Activated CD4-positive, CD25-positive, alpha-beta regulatory T cell treated with anti-CD3 and anti-CD28 coated beads, Interleukin-2, amount 50 U/mL, for 16 hours (primary cell): ENCODE measurements around the gene OSBPL3.

Experiments used
- DNase-seq: peaks from one replicate; pipeline ENCODE4 v3.0.0-alpha.2; 2020; ENCODE audit warnings: low read depth, low spot score

The OSBPL3 gene

DNA sequence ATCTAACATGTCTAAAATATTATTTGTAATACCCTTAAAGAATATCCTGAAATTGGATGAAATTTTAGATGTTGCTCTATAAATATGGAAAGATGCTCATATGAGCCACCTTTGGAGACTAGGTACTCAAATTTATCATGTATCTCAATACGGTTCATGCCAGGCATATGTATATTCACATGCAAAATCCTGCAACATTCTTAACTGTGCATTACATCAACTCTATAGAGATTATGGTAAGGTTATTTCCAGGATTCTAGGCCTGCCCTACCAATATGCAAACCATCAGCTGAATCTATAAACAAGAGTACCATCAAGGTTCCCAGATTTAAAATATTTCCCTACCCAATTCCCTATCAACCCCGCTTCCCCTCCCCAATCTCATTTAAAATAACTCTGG lies 27.5 kb downstream of the OSBPL3 start:
- no peak for DNase-seq

DNA sequence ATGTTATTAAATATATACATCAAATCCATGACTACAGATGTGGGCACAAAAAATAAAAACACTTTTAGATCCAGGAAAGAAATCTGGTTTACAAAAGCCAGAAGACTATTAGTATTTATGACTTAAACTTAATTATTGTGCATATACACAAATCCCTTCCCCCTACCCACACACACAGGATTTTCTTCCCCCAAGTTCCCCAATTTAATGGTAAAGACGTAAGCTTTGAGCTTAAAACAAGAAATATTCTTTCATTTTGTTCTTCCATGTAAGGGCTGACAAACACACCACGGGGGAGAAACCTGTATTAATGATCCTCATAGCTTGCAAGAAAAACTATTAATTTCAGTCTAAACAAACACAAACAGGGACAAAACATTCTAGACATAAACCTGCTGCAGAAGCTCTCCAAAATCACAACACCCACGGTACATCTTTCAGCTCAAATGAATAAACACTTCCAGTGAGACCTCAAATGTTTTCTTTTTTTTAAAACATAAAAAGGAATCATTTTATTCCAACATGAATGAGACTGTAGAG lies 28.5 kb downstream of the OSBPL3 start:
- no peak for DNase-seq

DNA sequence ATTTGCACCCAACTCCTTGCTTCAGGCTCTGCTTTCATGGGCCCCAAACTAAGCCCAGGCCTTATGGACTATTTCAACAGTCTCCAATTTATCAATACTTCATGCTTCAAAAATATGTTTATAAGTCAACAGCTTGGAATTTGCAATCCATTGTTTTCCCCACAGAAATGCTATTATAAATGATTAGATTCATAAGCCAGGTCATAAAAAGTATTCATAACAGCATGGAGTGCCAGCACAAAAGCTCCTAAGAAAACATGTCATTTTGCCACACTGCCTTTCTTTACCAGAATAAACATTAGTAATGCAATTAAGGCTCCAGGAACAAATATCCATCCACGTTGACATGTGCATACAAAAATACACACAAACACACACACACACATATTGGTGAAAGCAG lies 30.1 kb downstream of the OSBPL3 start:
- no peak for DNase-seq

DNA sequence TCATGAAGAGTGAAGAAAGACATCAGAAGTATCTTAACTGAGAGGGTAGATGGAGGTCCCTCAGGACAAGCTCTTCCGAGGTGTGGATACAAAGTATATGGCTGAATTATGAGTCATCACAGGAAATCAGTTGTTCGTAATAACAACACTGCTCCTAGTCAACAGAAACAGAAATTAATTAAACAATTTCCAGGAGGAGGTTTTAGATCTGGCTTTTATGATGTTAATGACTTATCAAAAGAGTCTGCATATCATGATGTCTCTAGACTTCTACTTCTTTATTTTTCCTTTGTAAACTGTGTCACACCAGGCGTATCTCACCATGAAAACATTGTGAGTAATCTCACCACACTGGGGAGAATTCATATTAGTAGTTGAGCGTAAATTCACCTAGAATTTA lies 31.2 kb downstream of the OSBPL3 start:
- DNase-seq, result no peak

DNA sequence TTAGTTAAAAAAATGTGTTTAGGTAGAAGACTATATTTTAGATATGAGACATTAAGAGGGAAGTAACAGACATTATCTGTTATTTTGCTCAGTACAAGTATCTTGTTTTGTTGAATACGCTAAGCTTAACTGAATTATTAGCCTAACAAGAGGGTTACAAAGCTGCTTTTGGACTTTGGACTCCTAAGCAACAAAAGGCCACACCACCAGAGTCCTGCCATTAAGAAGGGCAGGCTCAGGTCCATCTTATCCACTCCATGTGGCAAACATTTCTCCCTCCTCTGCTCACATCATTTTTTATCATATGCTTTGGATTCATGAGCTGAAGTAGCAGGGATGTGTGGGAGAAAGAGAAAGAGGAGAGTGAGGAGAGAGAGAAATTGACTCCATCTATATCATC lies 33.5 kb downstream of the OSBPL3 start:
- DNase-seq, result no peak

DNA sequence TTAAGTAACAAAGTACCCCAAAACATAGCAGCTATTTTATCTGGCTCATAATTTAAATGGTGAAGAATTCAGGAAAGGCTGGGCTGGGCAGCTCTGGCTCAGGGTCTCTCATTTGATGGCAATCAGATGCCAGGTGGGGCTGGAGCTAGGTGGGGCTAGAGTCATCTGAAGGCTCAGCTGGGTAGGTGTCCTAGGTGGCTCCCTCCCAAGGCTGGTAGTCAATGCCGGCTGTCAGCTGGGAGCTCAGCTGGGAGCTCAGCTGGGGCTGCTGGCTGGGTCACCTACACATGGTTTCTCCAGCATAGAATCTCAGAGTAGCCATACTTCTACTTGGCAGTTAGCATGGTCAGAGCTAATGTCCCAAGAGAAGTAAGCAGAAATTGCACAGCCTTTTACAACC lies 34.1 kb downstream of the OSBPL3 start:
- DNase-seq, result no peak

DNA sequence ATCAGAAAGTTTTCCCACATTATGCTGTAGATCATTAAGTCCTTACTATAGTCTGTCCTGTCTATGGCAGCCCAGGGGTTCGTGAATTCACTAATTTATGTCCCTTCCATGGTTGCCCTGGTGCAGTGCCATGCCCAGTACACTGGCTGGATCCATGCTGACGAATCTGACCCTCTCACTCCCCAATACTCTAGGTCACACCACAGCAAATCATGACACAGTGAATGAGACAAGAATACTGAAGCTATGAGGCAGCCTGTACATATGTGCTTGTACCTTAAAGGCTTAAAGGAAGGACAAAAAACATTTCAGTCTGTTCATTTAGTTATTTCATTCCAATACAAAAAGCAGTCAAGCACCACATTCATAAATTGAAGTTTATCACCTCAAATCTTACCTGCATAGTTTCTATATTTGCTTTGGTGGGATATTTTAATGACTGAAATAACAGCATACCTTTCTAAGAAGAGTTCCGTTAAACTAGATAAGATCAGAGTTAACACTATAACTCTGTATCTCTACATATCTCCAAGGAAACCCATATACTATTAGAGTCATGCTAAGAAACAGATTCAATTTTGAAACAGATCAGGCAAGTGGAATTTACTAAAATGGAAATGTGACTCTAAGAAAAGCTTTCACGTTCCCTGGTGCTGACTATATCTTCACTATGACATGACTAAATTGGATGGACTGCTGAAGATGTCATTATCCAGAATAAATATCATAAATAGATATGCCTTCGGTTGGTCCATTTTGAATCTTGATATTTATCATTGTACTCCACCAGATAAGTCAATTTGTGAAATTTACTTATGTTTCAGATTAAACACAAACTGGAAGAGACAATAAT lies 36.7 kb downstream of the OSBPL3 start:
- no peak for DNase-seq

- no peak for DNase-seq
Observed at GRCh38 chr7:24942226-24942625, 37.8 kb downstream of the OSBPL3 start.

DNA sequence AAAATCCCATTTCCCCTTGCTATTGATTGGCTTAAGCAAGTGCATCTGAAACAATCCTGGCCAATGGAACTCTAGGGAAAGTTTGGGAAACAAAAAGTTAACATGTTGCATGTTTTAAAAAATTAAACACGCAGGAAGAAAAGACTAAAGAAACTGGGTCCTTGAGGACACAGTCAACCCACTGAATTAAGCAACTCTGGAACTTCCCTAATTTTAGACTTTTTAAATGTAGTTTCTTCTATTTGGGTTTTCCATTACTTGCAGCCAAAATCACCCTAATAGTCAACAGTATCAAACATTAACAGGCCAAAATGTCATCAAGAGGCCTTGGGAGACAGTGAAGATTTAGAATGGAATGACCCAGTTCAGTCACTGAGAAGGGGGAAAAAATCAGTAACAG lies 40.6 kb downstream of the OSBPL3 start:
- DNase-seq, result no peak

DNA sequence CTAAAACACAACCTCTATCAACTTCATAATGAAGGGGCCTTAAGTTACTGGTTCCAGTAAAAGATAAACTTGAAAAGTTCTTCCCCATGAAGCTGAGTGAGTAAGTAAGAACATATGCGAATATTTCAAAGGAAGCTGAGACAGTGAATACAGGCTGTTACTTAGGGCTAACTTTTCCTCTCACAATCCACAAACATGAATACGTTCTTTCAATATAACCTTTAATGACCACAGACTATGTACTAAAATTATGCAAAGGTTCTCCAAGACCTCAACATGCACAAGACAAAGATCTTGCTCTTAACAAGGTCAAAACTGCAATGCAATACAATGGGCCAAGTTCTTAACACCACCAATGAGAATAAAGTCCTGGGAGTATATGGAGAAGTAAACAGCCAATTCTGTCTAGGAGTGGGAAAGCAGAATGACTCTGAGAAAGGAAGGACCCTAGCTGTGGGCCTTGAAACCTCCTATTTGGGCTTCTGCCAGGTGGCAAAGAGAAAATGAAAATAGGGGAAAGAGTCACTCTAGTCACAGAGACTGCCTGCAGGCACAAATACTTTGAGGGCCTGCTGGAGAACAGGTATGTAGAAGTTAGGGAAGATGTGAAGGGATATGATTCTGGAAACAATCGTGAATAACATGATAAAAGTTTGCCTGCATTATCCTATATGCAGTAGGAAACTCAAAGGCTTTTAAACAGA lies 43.7 kb downstream of the OSBPL3 start:
- no peak for DNase-seq

DNA sequence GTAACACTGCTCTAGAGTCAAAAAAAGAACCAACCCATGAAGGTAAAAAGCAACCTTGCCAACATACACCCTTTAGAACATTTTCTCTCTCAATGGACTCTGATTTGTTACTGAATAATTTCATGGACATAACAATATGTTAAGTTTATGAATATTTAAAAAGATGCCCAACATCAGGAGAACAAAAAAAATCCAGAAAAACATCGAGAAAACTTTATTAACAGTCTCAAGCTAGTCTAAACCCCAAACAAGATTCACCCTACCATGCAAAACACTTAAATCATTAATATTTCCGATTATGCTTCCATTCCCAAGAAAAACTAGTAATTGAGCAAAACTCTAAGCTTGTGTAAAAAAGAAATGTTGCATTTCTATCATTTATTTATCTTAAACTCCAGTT lies 46.7 kb downstream of the OSBPL3 start:
- no peak for DNase-seq

- no peak for DNase-seq
Observed at GRCh38 chr7:24932815-24933214, 47.2 kb downstream of the OSBPL3 start.

DNA sequence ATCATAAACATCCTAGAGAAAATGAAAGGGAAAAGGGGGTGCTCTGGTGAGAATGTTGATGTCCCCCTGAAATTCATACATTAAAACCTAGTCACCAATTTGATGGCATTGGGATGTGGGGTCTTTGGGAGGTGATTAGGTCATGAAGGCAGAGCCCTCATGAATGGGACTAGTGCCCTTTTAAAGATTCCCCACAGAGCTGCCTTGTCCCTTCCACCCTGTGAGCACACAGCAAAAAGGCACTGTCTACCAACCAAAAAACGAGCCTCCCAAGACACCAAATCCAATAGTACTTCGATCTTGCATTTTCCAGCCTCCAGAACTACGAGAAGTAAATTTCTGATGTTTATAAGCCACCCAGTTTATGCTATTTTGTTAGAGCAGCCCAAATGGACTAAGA lies 47.6 kb downstream of the OSBPL3 start:
- no peak for DNase-seq

DNA sequence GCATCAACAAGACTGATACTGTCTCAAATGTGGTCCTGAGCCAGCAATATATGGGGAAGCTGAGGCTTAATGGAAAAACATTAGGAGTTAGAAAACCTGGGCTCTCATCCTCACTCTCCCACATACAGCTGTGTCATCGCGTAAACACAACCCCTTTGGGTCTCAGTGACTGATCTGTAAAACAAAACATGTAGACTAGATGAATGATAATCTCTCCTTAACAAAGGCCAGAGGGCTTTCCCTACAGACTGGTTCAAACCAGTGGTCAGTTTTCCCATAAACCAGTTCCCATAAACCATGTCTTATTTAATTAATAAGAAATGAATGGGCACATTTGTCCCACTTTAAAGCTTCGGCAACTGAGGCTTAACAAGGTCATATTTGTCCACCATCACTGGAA lies 48.1 kb downstream of the OSBPL3 start:
- no peak for DNase-seq

DNA sequence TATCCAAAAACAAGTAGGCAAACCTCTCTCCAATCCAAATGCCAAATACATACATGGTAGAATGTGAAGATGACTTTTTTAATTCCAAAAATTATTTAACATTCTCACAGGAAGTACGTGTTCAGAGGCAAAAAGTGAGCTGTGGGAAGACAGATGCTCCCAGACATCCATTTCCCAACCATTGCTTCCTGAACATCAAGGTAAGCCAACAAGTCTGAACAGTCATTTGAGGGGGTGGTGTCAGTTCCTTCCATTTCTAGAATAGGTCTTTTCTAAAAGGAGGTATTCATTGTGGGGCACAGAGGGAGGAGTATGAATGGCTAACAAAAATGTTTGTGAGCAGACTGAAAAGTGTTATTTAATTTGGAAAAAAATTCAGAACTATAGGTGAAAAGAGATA lies 49.1 kb downstream of the OSBPL3 start:
- DNase-seq, result no peak

DNA sequence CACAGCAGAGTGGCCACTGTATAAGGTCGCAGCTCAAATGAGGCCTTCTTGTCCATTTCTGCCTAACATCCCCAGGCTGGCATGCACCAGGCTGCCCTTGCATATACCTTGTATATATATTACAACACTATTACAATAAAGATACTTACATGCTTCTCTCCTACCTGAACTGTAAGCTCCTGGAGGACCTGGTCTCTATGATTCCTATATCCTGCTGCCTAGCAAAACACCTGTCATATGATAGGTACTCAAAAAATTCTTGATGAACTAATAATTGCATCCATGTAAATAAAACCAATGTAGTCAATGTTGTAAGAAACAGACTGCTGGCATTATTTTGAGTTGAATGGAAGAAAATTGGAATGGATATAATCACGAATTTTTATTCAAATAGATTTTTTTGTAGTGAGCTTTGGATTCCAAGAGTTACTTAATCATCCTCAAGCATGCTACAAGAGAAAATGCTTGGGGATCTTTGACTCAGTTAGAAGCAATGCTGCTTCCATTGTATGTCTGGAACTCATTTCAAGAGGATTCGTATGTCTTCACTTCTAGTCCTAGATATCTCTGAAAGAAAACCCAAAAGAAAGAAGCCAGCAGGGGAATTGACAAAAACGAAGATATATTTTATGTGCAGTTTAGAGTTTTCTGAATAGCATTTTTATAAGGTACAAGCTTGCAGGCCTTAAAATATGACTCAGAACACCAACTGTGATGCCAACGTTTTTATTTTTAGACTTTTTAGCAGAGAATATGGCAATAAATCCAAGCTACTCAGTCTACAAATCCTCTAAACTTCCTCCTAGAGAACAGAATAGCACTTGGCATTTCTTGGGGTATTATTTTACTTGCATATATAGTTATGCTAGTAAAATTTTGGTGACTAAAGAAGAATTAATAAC lies 53.1 kb downstream of the OSBPL3 start:
- no peak for DNase-seq

GRCh38 chr7:24924375-24924774 lies 55.6 kb downstream of the OSBPL3 start:
- DNase-seq, result no peak

DNA sequence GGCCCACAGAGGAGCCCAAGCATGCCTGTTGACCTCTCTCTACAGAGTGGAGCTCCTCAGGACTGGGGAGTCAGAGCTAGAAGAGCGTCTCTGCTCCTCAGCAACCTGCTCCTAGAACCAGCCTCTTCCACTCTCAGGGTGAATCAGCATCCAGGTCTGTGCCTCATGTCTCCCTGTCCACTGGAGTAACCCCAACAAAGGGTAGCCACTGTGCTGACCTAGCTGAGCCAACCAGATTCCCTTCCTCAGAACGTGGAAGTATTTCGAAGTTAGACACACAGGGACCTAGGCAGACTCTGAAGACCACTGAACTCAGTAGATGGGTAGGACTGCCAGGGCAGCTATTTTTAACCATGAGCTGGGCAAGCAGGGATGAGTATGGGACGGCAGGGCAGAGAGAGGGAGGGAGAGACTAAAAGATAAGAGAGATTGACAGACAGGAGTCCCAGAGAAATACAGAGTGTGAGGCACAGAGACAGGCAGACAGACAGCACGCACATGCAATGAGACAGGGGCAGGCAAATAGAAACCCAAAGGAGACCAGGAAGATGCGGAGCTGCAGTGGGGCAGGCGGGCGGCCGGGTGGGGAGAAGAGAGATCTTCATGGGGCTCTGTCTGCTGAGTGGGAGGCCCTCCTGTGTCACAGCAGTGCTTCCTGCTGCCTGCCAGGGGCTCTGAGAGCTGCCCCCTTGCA lies 56.7 kb downstream of the OSBPL3 start:
- no peak for DNase-seq

DNA sequence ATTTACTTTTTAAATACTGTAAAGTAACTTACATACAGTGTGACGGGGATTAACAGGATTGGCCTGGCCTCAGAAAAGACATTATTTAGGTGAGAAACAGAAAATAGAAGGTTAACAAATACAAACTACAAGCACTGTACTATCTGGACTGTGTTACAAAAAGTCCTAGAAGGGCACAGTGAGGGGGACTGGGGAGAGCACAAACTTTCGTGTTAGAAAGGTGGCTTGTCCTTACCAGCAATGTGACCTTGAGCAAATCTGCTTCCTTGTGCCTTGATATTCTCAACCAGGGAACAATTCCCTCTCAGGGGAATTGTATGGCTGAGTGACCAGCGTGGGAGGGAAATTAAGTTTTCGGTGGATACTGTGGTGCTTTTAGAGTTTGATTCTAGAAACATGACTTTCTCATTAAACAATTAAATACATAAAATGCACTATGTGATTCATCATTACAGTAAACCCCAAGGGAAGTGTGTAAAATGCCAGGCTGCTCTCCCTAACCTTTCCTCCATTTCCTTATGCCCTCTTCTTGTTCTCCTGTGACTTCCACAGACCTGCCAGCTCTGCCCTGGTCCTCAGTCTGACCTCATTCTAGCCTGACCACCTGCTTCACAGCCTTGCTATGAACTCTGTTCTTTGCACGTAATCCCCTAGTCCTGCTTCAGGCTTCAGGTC lies 57.7 kb downstream of the OSBPL3 start:
- no peak for DNase-seq

DNA sequence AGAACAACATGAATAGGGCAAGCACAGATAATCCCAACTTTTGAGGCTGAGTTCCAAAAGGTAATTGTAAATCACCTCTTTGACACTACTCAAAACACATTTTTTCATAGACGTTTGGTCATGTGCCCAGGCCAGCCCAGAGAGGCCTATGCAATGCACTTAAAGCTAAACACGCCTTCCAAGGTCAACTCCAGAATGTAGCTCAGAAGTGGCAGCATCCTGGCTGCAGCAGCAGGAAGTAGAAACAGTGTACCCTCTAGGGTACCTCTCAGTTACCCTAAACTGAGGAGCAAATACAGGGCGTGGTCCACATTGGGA lies 58.7 kb downstream of the OSBPL3 start:
- no peak for DNase-seq
